Omental fat pad (tissue), 4 donors: ENCODE results near the gene FLT4. TPM values are rescaled to one million over a fixed set of nuclear protein-coding genes. Genes with fewer than 3 reads are reported as not detected.
A peak's percentile ranks its signal among the peaks of the same experiment; 100 is the strongest.

ENCODE experiments used
- ATAC-seq: fragments of 150-250 bp; one replicate; pipeline ENCODE4 v1.9.1; 2016; ENCODE audit warnings: mild to moderate bottlenecking, moderate library complexity; ENCODE audit not compliant: low FRiP score
- DNase-seq: peaks from one replicate; pipeline ENCODE4 v3.0.0-alpha.2; 2019; ENCODE audit warnings: low spot score
- CTCF ChIP-seq, 3 donors: fragments of 450-650 bp; IDR thresholded peaks; one replicate each; pipeline ENCODE4 v1.5.1; 2016 to 2017; ENCODE audit warnings: antibody characterized with exemption in 3 of 3, mild to moderate bottlenecking in 3 of 3, moderate library complexity in 2 of 3
- total RNA-seq, 4 donors: library from RNA; depleted of rRNA; stranded (reverse); fragments of >200 nt; gene quantifications; one replicate each; pipeline ENCODE4 v1.1.0, GENCODE V29; 2016

FLT4 gene
- total RNA-seq, 4 donors from 2014 or later = 8.9 to 50.6 (median 15.4) TPM

GRCh38 chr5:180645274-180646204 is 3.9 kb downstream of the FLT4 start:
- DNase-seq (peak; percentile 19), ATAC-seq (no peak)
- no peak for TF ChIP-seq CTCF (IDR thresholded peaks at IDR 0.05)

GRCh38 chr5:180644825-180645273 is 4.6 kb downstream of the FLT4 start:
- ATAC-seq (no peak), DNase-seq (peak; percentile 8)
- no peak for TF ChIP-seq CTCF (IDR thresholded peaks at IDR 0.05)

- no peak for TF ChIP-seq CTCF (IDR thresholded peaks at IDR 0.05)
- ATAC-seq = no peak
- no peak for DNase-seq
Measured at GRCh38 chr5:180644129-180644824, 5.1 kb downstream of the FLT4 start.

- DNase-seq (peak; percentile 8), ATAC-seq (no peak)
- no peak for TF ChIP-seq CTCF (IDR thresholded peaks at IDR 0.05)
Measured at GRCh38 chr5:180643191-180643851, 6.1 kb downstream of the FLT4 start.

- ATAC-seq (no peak), DNase-seq (peak; percentile 4)
- no peak for TF ChIP-seq CTCF (IDR thresholded peaks at IDR 0.05)
Measured at GRCh38 chr5:180642779-180643178, 6.6 kb downstream of the FLT4 start.

- DNase-seq (peak; percentile 5), ATAC-seq (no peak)
- TF ChIP-seq CTCF (IDR thresholded peaks at IDR 0.05) = no peak
Measured at GRCh38 chr5:180642181-180642775, 7.1 kb downstream of the FLT4 start.
